HCT116 (cell line): ENCODE measurements around the gene ATRN. TPM values are rescaled to one million over a fixed set of nuclear protein-coding genes. Genes with fewer than 3 reads are reported as not detected.

Experiments used
- ATAC-seq: fragments of 200-7000 bp; cut with Tn5 transposase; 2 replicates; pipeline ENCODE4 v1.9.1; 2020; ENCODE audit warnings: mild to moderate bottlenecking, moderate library complexity
- BruUV-seq: library from RNA; stranded (reverse); fragments of 400-500 nt; replicated peaks from 2 replicates; lab custom pipeline; 2021; lab: Mats Ljungman, UMichigan
- CTCF ChIA-PET: fragments of 300-600 bp; sonication (Branson Sonifier 250); formaldehyde crosslinking; loops from one replicate; lab custom pipeline; 2021; ENCODE audit warnings: antibody characterized with exemption; lab: Charles Lee
- POLR2A ChIA-PET: fragments of 300-600, 350-600 bp; sonication (Branson Sonifier 250); formaldehyde crosslinking; loops from one replicate; lab custom pipeline; 2021; ENCODE audit warnings: antibody characterized with exemption; lab: Charles Lee
- RAD21 ChIA-PET, 2 experiments: fragments of 300-600 bp; sonication (Branson Sonifier 250); formaldehyde crosslinking; loops; one replicate each; lab custom pipeline; 2023; ENCODE audit warnings: low total read pairs in 2 of 2; ENCODE audit not compliant: uncharacterized antibody in 2 of 2, unreplicated experiment in 2 of 2, low non-redundant PET in 1 of 2; lab: Charles Lee
- DNase-seq: peaks from one replicate; pipeline ENCODE4 v3.0.0-alpha.2; 2010; ENCODE audit warnings: low read depth, low spot score
- H2AFZ ChIP-seq: fragments of 200-600 bp; shearing (Covaris generic), sonication (generic); 2 replicates; pipeline ENCODE4 v1.6.1; 2017; ENCODE audit warnings: low read depth, mixed run types, mixed read lengths, antibody characterized with exemption, low read length; ENCODE audit not compliant: poor library complexity, severe bottlenecking
- H3K27ac ChIP-seq: 2 replicates; pipeline ENCODE4 v1.5.1; 2012; ENCODE audit warnings: low read depth, low read length
- H3K27me3 ChIP-seq: fragments of 200-600 bp; sonication (generic); 2 replicates; pipeline ENCODE4 v1.6.1; 2016; ENCODE audit warnings: mixed run types, low read length, mixed read lengths; ENCODE audit not compliant: insufficient read depth
- H3K36me3 ChIP-seq, 2 experiments: fragments of 200-500 bp in 1 of 2; fragments of 200-600 bp in 1 of 2; sonication (Bioruptor generic) in 1 of 2; sonication (generic) in 1 of 2; 2 replicates each; pipeline versions ENCODE4 v1.5.1 to v1.6.1; 2014 to 2016; ENCODE audit warnings: low read length in 2 of 2, inconsistent platforms in 1 of 2, mixed read lengths in 1 of 2, mixed run types in 1 of 2; ENCODE audit not compliant: insufficient read depth in 2 of 2, control insufficient read depth in 1 of 2
- H3K4me1 ChIP-seq, 2 experiments: fragments of 200-600 bp in 1 of 2; sonication (generic) in 1 of 2; 2 replicates each; pipeline versions ENCODE4 v1.5.1 to v1.6.1; 2012 to 2017; ENCODE audit warnings: low read length in 2 of 2, inconsistent platforms in 1 of 2, mild to moderate bottlenecking in 1 of 2, mixed read lengths in 1 of 2, mixed run types in 1 of 2, moderate library complexity in 1 of 2; ENCODE audit not compliant: insufficient read depth in 2 of 2, control insufficient read depth in 1 of 2
- H3K4me2 ChIP-seq: fragments of 200-600 bp; sonication (generic); 2 replicates; pipeline ENCODE4 v1.6.1; 2017; ENCODE audit warnings: mixed run types, low read length, mixed read lengths
- H3K4me3 ChIP-seq, 2 experiments: fragments of 200-600 bp in 1 of 2; sonication (generic) in 1 of 2; replicated peaks in 1 of 2; 2 replicates each; pipeline ENCODE4 v1.5.1; 2011 to 2016; ENCODE audit warnings: low read length in 2 of 2, control low read depth in 1 of 2, low read depth in 1 of 2, mild to moderate bottlenecking in 1 of 2, mixed read lengths in 1 of 2, mixed run types in 1 of 2
- H3K79me2 ChIP-seq: fragments of 200-600 bp; sonication (generic); 2 replicates; pipeline ENCODE4 v1.6.1; 2017; ENCODE audit warnings: mild to moderate bottlenecking, mixed run types, low read length, moderate library complexity, mixed read lengths; ENCODE audit not compliant: insufficient read depth
- H3K9ac ChIP-seq: fragments of 200-600 bp; sonication (generic); 2 replicates; pipeline ENCODE4 v1.6.1; 2016; ENCODE audit warnings: low read length, mixed read lengths
- H3K9me2 ChIP-seq: fragments of 200-600 bp; sonication (generic), shearing (Covaris generic); 2 replicates; pipeline ENCODE4 v1.6.1; 2017; ENCODE audit warnings: mixed run types, mild to moderate bottlenecking, moderate library complexity; ENCODE audit not compliant: insufficient read depth
- H3K9me3 ChIP-seq, 2 experiments: fragments of 200-500 bp in 1 of 2; fragments of 200-600 bp in 1 of 2; sonication (Bioruptor generic) in 1 of 2; sonication (generic) in 1 of 2; 2 replicates each; pipeline ENCODE4 v1.6.1; 2014 to 2017; ENCODE audit warnings: low read length in 2 of 2, mixed read lengths in 2 of 2, inconsistent platforms in 1 of 2, low read depth in 1 of 2, mild to moderate bottlenecking in 1 of 2, mixed run types in 1 of 2, moderate library complexity in 1 of 2; ENCODE audit not compliant: control insufficient read depth in 1 of 2, insufficient read depth in 1 of 2
- H4K20me1 ChIP-seq: fragments of 200-600 bp; sonication (generic), shearing (Covaris generic); 2 replicates; pipeline ENCODE4 v1.6.1; 2017; ENCODE audit warnings: mixed run types, mild to moderate bottlenecking, moderate library complexity; ENCODE audit not compliant: insufficient read depth
- ATF3 ChIP-seq: IDR thresholded peaks from 2 replicates; pipeline ENCODE4 v1.6.1; 2012
- CBX3 ChIP-seq: IDR thresholded peaks from 2 replicates; pipeline ENCODE4 v1.6.1; 2012; ENCODE audit warnings: low read depth
- CEBPB ChIP-seq: IDR thresholded peaks from 2 replicates; pipeline ENCODE4 v1.6.1; 2012; ENCODE audit warnings: low read depth
- CTCF ChIP-seq, 3 experiments: fragments of 200-600 bp in 1 of 3; sonication (generic) in 1 of 3; IDR thresholded peaks in 2 of 3; conservative IDR thresholded peaks in 1 of 3; 2 replicates each; pipeline ENCODE4 v1.5.1; 2012 to 2017; ENCODE audit warnings: low read depth in 2 of 3, low read length in 2 of 3, antibody characterized with exemption in 1 of 3, borderline replicate concordance in 1 of 3, control low read depth in 1 of 3, mild to moderate bottlenecking in 1 of 3, mixed read lengths in 1 of 3, mixed run types in 1 of 3, moderate library complexity in 1 of 3; ENCODE audit not compliant: insufficient read depth in 1 of 3
- ELF1 ChIP-seq: IDR thresholded peaks from 2 replicates; pipeline ENCODE4 v1.6.1; 2012; ENCODE audit warnings: low read depth, borderline replicate concordance
- EZH2 ChIP-seq: fragments of 200-600 bp; sonication (generic); IDR thresholded peaks from 2 replicates; pipeline ENCODE4 v1.6.1; 2017; ENCODE audit warnings: antibody characterized with exemption, mixed run types
- EZH2phosphoT487 ChIP-seq: fragments of 200-600 bp; IDR thresholded peaks from 2 replicates; pipeline ENCODE4 v1.6.1; 2018; ENCODE audit warnings: antibody characterized with exemption, borderline replicate concordance
- FOSL1 ChIP-seq: IDR thresholded peaks from 2 replicates; pipeline ENCODE4 v1.6.1; 2012; ENCODE audit warnings: low read depth
- JUND ChIP-seq: IDR thresholded peaks from 2 replicates; pipeline ENCODE4 v1.6.1; 2012
- MAX ChIP-seq: IDR thresholded peaks from 2 replicates; pipeline ENCODE4 v1.6.1; 2012
- POLR2AphosphoS5 ChIP-seq: IDR thresholded peaks from 2 replicates; pipeline ENCODE4 v1.6.1; 2011; ENCODE audit warnings: mild to moderate bottlenecking, low read depth, low read length, moderate library complexity
- SP1 ChIP-seq: IDR thresholded peaks from 2 replicates; pipeline ENCODE4 v1.6.1; 2012; ENCODE audit warnings: low read depth
- TCF7L2 ChIP-seq: IDR thresholded peaks from 2 replicates; pipeline ENCODE4 v1.7.0; 2011; ENCODE audit warnings: borderline replicate concordance, inconsistent platforms; ENCODE audit not compliant: insufficient read depth, insufficient read length; ENCODE audit errors: extremely low read depth
- YY1 ChIP-seq: IDR thresholded peaks from 2 replicates; pipeline ENCODE4 v1.6.1; 2011; ENCODE audit warnings: low read length, low read depth, moderate library complexity, mild to moderate bottlenecking; ENCODE audit not compliant: insufficient replicate concordance; ENCODE audit errors: extremely low read depth
- ZBTB33 ChIP-seq: IDR thresholded peaks from 2 replicates; pipeline ENCODE4 v1.6.1; 2011; ENCODE audit warnings: mild to moderate bottlenecking, low read length, moderate library complexity; ENCODE audit not compliant: insufficient replicate concordance; ENCODE audit errors: extremely low read depth
- ZFX ChIP-seq: fragments of 450-650 bp; IDR thresholded peaks from 2 replicates; pipeline ENCODE4 v1.6.1; 2017
- ZNF274 ChIP-seq: fragments of 200-500 bp; sonication (Bioruptor generic); IDR thresholded peaks from 2 replicates; pipeline ENCODE4 v1.6.1; 2014; ENCODE audit warnings: mild to moderate bottlenecking, low read depth, low read length, inconsistent platforms
- intact Hi-C: fragments of 100-400 bp; cut with micrococcal nuclease; formaldehyde crosslinking; loops from 2 replicates; pipeline ENCODE4 v1.10.0; 2022
- total RNA-seq: library from RNA; stranded (reverse); gene quantifications from one replicate; pipeline ENCODE4 v1.2.1, GENCODE V29; 2021; ENCODE audit not compliant: unreplicated experiment

The ATRN gene
- total RNA-seq, 1 experiment from 2014 or later: 24.4 TPM

GRCh38 chr20:3502878-3503277, 32.1 kb downstream of the ATRN start:
- Histone ChIP-seq H3K9me2 (no peaks in the 10 kb centered on the region; the same call in 1 of the 2 replicates), H4K20me1 (no peaks in the 10 kb centered on the region), H3K79me2 (0 out of 2 replicates have a peak, but pooled peaks cover 3% of the 10 kb centered on the region), H3K9ac (no peak overlapping the region), H2AFZ (no peak overlapping the region), H3K9me3 (no peaks in the 10 kb centered on the region), H3K27ac (no peak overlapping the region), H3K4me1 (no peaks in the 10 kb centered on the region), H3K36me3 (no peaks in the 10 kb centered on the region), H3K4me3 (no peak overlapping the region), H3K27me3 (no peaks in the 10 kb centered on the region), H3K4me2 (no peak overlapping the region)
- CTCF ChIA-PET: no interaction called here
- RAD21 ChIA-PET: no interaction called here
- POLR2A ChIA-PET: no interaction called here
- TF ChIP-seq ZNF274 (no peak), MAX (no peak), CEBPB (no peak), YY1 (no peak), FOSL1 (no peak)
- ATAC-seq: no peak
- DNase-seq: no peak
- intact Hi-C loops: no loop called here
- no TSS peak for BruUV-seq

GRCh38 chr20:3505148-3505547, 34.3 kb downstream of the ATRN start:
- ChIA-PET RAD21 (no interaction called here), CTCF (no interaction called here), POLR2A (no interaction called here)
- Histone ChIP-seq H3K27me3 (no peaks in the 10 kb centered on the region), H3K4me1 (no peaks in the 10 kb centered on the region), H3K9ac (no peak overlapping the region), H3K36me3 (no peaks in the 10 kb centered on the region), H3K4me2 (no peak overlapping the region), H3K79me2 (0 out of 2 replicates have a peak, but pooled peaks cover 3% of the 10 kb centered on the region), H3K27ac (no peak overlapping the region), H3K9me2 (no peaks in the 10 kb centered on the region; the same call in 1 of the 2 replicates), H2AFZ (no peak overlapping the region), H4K20me1 (no peaks in the 10 kb centered on the region), H3K4me3 (no peak overlapping the region), H3K9me3 (no peaks in the 10 kb centered on the region)
- DNase-seq: no peak
- BruUV-seq: no TSS peak
- intact Hi-C loops: no loop called here
- ATAC-seq: no peak
- no peak for TF ChIP-seq ATF3
- TF ChIP-seq SP1: no peak
- TF ChIP-seq CBX3: no peak
- no peak for TF ChIP-seq ZBTB33
- no peak for TF ChIP-seq YY1
- TF ChIP-seq TCF7L2: no peak
- no peak for TF ChIP-seq JUND
- no peak for TF ChIP-seq FOSL1
- TF ChIP-seq ZFX: no peak
- no peak for TF ChIP-seq EZH2phosphoT487
- no peak for TF ChIP-seq ELF1
- no peak for TF ChIP-seq POLR2AphosphoS5
- TF ChIP-seq CTCF (IDR thresholded peaks at IDR 0.05 in 2 of 3, conservative IDR thresholded peaks at IDR 0.05 in 1 of 3; ENCODE audit: borderline replicate concordance in 1 of 3, insufficient read depth in 1 of 3, low read depth in 2 of 3, low read length in 2 of 3): no peak
- TF ChIP-seq ZNF274: no peak
- TF ChIP-seq EZH2: no peak
